NCI-H1092 (cell line): ENCODE measurements around the gene ANGEL1.

ENCODE experiments used
- DNase-seq: peaks from one replicate; lab custom pipeline; 2025; lab: John Stamatoyannopoulos, UW

ANGEL1 gene

DNA sequence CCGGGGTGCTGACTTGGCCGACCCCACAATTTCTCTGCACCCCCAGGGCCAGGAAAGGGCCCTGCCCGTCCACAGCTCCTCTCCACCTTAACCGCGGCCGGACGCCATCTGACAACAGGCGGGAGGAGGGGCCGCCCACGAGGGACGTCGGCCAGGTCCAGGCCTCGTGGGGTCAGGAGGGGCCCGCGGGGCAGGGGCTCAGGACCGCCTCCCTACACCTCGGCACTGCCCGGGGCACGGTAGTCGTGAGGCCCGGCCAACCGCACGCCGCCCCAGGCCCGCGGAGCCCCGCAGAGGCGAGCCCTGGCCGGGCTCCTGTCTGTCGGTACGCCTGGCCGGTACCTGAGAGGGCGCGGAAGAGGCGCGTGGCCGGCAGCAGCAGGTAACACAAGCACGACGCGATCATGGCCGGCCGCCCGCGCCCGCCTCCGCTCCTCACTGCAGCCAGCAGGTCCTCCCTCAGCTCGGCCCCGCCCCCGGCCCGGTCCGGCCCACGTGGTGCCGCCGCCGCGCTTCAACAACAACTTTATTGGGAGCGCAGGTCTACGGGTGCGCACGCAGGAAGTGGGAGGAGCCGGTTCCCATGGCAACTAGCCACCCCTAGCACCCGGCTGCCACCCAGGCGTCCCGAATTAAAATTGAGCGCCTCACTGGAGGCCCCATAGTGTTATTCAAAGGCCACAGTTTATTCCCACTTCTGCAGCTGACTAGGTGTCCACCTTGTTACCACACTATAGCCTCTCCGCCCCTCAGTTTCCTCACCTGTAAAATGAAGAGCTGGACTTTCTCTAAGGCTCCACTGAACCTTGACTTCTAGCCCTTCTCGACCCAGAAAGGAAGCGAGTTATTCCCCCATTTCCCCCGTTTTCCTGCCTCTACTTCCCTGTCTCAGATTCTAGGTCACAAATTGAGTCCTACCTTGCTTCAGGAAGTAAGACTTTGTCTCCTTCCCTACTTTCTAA is at the start of gene ANGEL1:
TSS of gene ANGEL1 (minus strand) at position 461 of the 962 bp plus-strand sequence. CDS start at position 406, 55 bp downstream.
- DNase-seq, result peak; percentile 91

DNA sequence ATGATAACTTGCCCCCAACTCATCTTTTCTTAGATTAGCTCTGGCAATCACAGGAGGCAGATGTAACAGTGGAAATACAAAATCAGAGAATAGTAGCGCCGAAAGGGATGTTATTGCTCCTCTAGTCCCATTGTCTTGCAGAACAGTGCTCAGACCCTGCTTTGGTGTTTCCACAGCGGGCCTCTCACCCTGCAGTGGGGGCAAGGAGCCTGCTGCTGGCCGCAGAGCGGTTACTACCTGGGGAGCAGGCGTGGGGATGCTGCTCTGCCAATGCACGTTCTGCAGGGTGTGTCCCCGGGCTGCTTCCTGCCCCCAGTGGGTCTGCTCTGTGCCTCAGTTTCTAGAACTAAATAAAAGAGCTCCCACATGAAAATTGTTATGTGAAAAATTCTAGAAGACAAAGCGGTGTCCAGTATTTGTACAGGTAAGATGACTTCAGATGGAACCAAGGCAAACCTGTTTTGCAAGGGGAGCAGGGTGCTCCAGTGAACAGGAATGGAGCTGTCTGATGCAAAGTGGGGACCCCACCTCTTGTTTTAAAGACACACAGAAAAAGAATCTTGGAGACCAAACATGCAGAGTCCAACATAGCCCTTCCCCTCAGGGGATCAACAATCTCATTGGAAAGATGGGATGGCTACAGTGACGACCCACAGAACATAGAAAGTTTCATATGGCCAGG is 49.0 kb upstream of the ANGEL1 start:
- no peak for DNase-seq

GRCh38 chr14:76856769-76857168 is 44.1 kb upstream of the ANGEL1 start:
- no peak for DNase-seq

DNA sequence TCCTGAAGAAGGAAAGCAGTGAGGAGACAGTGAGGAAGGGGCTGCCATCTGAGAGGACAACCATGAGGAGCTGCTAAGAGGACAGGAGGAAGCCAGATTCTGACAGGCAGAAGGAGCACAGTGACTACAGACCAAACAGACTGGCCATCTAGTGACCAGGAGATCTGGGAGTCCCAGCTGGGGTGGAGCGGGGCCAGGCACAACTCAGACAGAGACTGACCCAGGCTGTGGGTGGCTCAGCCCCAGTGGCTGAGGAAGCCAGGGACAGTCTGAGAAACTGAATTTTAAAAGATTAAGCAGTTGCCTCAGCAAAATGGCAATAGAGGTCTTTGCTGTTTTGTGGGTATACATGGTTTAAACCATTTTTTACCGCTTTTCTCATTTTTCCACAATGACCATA is 42.4 kb upstream of the ANGEL1 start:
- DNase-seq, result no peak

DNA sequence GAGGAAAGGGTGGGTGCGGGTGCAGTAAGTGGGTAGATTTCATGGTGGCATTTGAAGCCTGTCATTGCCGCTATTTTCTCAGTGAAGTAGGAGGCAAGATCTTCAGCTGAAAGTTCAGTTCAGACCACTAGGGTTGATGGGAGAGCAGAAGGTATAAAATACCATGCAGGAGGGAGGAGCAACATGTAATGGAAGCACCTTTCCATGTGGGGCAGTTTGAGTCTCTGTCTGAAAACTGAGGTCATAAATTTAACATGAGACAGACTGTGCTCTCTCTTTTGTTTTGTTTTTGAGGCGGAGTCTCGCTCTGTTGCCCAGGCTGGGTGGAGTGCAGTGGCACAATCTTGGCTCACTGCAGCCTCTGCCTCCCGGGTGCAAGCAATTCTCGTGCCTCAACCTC is 36.2 kb upstream of the ANGEL1 start:
- DNase-seq, result no peak

- no peak for DNase-seq
Observed at GRCh38 chr14:76846331-76847047, 33.8 kb upstream of the ANGEL1 start.

DNA sequence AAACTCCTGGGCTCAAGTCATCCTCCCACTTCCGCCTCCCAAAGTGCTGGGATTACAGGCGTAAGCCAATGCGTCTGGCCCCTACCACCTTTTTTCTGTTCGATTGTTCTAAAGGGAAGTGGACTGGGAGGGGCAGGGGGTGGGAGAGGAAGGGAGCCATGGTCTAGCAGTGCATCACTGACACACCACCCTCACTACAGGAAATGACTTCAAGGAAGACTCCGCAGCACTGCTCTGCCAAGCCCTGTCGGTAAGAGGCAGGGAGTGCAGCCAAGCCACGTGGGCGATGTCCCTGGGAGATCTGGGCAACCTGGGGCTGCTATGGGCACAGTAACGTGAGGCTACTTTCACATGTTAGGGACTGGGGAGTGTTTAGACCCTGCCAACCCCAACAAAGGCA is 31.5 kb upstream of the ANGEL1 start:
- DNase-seq, result no peak

GRCh38 chr14:76842414-76842813 is 29.7 kb upstream of the ANGEL1 start:
- no peak for DNase-seq

GRCh38 chr14:76837524-76837923 is 24.8 kb upstream of the ANGEL1 start:
- no peak for DNase-seq

DNA sequence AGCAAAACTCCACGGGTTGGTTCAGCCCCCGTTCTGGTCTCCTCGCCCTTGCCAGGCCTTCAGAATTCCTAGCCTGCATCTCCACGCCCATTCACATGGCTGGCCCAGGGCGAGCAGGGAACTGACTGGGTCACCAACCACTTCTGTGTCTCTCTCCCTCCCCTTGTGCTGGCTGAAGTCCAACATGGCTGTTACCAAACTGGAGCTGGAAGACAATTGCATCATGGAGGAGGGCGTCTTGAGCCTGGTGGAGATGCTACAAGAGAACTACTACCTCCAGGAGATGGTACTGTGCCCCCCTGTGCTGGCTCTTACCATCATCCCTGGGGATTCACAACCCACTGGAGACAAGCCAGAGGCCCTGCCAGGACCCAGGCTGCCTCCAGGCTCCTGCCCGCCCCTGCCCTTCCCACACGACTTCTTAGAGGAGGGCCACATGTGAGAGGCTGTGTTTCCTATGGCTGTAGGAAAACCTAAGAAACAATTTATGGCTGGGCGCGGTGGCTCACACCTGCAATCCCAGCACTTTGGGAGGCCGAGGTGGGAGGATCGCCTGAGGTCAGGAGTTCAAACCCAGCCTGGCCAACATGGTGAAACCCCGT is 23.4 kb upstream of the ANGEL1 start:
- DNase-seq, result no peak

- no peak for DNase-seq
Observed at GRCh38 chr14:76834241-76834661, 21.6 kb upstream of the ANGEL1 start.

GRCh38 chr14:76833011-76833410 is 20.3 kb upstream of the ANGEL1 start:
- no peak for DNase-seq

DNA sequence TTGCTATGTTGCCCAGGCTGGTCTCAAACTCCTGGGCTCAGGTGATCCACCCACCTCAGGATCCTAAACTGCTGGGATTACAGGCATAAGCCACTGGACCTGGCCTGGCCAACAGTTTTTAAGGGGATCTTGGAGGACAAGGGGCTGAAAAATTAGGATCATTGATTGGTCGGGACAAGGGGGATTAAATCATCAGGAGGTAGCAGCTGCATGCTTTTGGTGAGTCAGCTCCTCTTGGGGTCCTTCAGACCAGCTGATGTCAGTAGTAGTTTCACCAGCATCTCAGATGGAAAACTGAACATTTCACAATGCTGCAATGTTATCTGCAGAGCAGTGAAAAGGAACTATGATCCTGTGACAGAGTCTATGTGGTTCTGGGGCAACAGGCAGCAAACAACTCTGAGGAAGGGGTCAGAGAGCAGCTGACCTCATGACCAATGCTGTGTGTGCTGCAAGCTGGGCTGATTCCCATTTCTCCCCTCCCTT is 19.9 kb upstream of the ANGEL1 start:
- DNase-seq, result no peak

GRCh38 chr14:76830556-76830955 is 17.9 kb upstream of the ANGEL1 start:
- DNase-seq, result no peak

DNA sequence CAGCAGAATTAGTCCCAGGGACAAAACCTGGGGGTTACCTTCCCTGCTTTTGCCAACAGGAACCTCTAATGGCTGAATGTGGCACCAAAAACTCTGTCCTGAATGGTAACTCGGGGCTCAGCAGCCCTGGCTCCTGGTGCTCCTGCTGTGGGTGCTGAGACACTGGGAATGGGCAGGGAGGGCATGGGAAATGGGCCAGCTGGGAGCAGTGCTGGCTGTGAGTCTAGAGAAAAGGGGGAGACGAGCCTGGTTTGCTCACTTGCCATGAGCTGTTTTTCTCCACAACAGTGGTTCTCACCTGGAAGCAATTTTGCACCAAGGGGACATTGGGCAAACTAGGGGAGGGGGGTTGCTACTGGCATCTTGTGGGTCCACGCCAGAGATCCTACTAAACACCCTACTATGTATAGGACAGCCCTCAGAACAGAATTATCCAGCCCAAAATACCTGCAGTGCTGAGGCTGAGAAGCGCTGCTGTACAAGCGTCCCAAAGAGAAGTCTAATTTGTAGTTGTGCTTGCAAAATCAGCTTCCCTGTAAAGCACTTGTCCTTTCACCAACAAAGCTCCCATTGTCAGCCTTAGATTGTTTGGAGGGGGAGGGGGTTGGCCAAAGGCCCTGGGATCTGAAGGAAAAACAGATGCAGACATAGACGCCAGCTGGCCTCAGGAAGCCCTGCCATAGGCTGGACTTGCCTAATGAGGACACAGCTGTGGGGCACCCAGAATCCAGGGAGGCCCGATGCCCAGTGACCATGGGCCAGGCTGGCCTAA is 17.2 kb upstream of the ANGEL1 start:
- DNase-seq, result peak; percentile 19

DNA sequence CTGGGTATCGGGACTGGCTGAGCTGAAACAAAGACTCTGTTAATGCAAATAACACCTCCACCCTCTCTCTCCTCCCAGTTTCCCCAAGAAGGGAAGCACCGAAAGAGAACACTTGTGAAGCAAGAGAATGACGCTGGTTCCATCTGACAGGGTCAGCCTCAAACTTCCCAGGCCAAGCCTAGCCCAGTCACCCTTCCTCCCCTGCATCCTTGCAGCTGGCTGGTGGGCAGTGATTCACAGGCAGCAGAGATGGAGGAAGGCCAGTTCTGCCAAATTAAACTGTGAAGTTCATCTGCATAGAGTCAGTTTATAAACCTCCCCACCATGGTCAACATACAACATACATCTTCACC is 16.3 kb upstream of the ANGEL1 start:
- DNase-seq, result no peak

DNA sequence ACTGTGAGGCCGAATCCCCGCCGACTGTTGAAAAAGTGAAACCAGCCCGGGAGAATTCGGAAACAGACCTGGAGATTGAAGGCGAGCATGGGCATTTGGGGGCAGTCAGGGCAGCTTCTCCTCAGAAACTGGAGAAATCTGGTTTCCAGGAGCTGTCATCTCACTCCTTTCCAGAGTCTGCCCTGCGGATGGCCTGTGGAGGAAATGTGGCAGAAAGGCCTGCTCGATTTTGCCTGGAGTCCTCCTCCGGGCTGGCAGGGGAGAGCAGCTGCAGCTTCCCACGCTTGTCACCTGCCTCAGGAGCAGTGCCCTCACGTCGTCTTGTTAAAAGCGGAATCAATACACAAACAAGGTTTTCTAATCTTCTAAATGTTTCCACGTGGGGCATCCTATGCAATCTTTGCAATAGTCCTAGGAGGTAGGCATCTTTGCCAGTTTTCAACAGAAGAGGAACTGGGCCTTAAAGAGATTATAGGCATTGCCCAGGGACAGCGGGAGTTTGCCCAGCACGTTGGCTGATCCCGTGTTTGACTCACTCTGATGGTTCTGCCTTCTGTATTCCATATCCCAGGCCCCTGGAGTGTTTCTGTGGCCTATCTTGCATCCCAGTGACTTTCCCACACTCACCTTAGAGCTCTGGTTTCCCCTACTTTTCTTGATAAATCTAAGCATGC is 15.8 kb upstream of the ANGEL1 start:
- DNase-seq, result no peak

DNA sequence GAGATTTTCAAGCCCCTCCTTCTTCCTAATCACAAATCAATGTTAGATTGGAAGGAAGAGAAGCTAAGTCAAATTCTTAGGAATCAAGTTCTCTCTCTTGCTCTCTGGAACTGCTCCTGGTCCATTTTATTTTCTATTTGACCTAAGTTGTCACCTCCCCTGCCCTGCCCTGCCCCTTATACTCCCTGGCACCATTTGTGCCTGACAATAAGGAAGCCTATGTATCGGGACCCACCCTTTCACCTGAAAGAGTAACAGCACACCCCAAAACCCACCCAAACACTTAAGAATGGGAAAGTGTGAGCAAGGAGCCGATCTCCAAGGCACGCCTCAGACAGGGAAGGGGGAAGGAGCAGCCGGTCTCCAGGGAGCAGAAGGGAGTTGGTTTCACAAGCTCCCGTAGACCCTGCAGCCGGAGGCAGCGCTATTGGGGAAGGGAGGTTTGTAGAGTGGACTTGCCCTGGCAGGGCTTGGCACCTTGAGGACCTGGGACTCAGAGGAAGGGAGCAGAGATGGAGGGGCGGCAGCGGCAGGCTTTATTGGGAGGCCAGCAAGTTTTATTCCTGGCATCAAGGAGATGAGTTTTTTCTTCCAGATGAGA is 15.1 kb upstream of the ANGEL1 start:
- DNase-seq, result no peak

- DNase-seq, result no peak
Observed at GRCh38 chr14:76826122-76826521, 13.4 kb upstream of the ANGEL1 start, which contains the start of gene LRRC74A. Gene LRRC74A (plus strand): TSS chr14:76826408. CDS start chr14:76826698, 290 bp downstream.

DNA sequence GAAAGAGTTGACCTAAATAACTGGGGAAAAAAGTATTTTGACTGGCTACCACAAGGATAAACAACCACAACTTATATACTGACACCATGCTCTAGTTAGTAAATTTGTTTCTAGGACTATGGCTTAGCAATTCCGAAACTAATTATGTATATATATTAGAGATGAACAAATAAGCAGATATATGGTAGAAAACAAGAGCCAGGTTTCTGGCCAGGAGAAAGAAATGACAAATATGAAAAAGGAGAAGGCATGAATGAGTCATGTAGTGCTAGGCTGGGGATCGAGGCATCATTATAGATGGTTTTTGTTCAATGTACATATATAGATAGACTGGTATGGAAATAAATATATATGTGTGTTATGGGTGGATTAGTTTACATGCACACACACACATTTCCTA is 8.0 kb upstream of the ANGEL1 start:
- no peak for DNase-seq
